CD14-positive monocyte (primary cell): ENCODE results near the gene STK11. TPM values are rescaled to one million over a fixed set of nuclear protein-coding genes. Genes with fewer than 3 reads are reported as not detected.

Experiments used
- DNase-seq, 3 donors: peaks; one replicate each; pipeline ENCODE4 v3.0.0-alpha.2; 2011 to 2022
- H2AFZ ChIP-seq: 2 replicates; pipeline ENCODE4 v1.6.0; 2012; ENCODE audit warnings: mild to moderate bottlenecking, low read depth, low read length, inconsistent platforms; ENCODE audit not compliant: insufficient read depth, poor library complexity, severe bottlenecking
- H3K27ac ChIP-seq, 2 donors: 1 replicate in 1 of 2; 2 replicates in 1 of 2; pipeline ENCODE4 v1.5.1; 2012 to 2013; ENCODE audit warnings: low read length in 2 of 2, control low read depth in 1 of 2, inconsistent platforms in 1 of 2, low read depth in 1 of 2, mild to moderate bottlenecking in 1 of 2
- H3K27me3 ChIP-seq, 2 donors: one replicate each; pipeline versions ENCODE4 v1.6.0 to v1.6.1; 2011 to 2013; ENCODE audit warnings: low read length in 2 of 2; ENCODE audit not compliant: control insufficient read depth in 2 of 2, insufficient read depth in 2 of 2
- H3K36me3 ChIP-seq, 2 donors: replicated peaks in 1 of 2; 1 replicate in 1 of 2; 2 replicates in 1 of 2; pipeline versions ENCODE4 v1.5.1 to v1.6.1; 2012 to 2013; ENCODE audit warnings: low read length in 2 of 2, control low read depth in 1 of 2, inconsistent platforms in 1 of 2, mild to moderate bottlenecking in 1 of 2; ENCODE audit not compliant: insufficient read depth in 2 of 2, control insufficient read depth in 1 of 2
- H3K4me1 ChIP-seq, 2 donors: 1 replicate in 1 of 2; 2 replicates in 1 of 2; pipeline versions ENCODE4 v1.5.1 to v1.6.1; 2012 to 2013; ENCODE audit warnings: low read length in 2 of 2, control low read depth in 1 of 2, inconsistent platforms in 1 of 2, mild to moderate bottlenecking in 1 of 2, moderate library complexity in 1 of 2; ENCODE audit not compliant: insufficient read depth in 2 of 2, control insufficient read depth in 1 of 2
- H3K4me2 ChIP-seq: replicated peaks from 2 replicates; pipeline ENCODE3; 2012; ENCODE audit warnings: low read length, moderate library complexity, mild to moderate bottlenecking; ENCODE audit not compliant: poor library complexity, severe bottlenecking; ENCODE audit errors: extremely low read depth
- H3K4me3 ChIP-seq, 3 experiments: fragments of 200-600 bp in 1 of 3; sonication (generic) in 1 of 3; replicated peaks in 1 of 3; 1 replicate in 2 of 3; 2 replicates in 1 of 3; pipeline ENCODE4 v1.5.1; 2011 to 2013; ENCODE audit warnings: low read length in 3 of 3, mild to moderate bottlenecking in 3 of 3, control low read depth in 2 of 3, low read depth in 2 of 3, inconsistent platforms in 1 of 3, moderate library complexity in 1 of 3
- H3K79me2 ChIP-seq: 2 replicates; pipeline ENCODE4 v1.6.0; 2012; ENCODE audit warnings: mild to moderate bottlenecking, control low read depth, inconsistent platforms, low read length, moderate library complexity; ENCODE audit not compliant: insufficient read depth
- H3K9ac ChIP-seq: 2 replicates; pipeline ENCODE4 v1.6.0; 2017; ENCODE audit warnings: low read length, mild to moderate bottlenecking; ENCODE audit not compliant: insufficient read depth, poor library complexity, severe bottlenecking
- H3K9me3 ChIP-seq, 2 donors: replicated peaks in 1 of 2; 1 replicate in 1 of 2; 2 replicates in 1 of 2; pipeline versions ENCODE4 v1.5.1 to v1.6.1; 2012 to 2013; ENCODE audit warnings: low read length in 2 of 2, control low read depth in 1 of 2; ENCODE audit not compliant: control insufficient read depth in 1 of 2, insufficient read depth in 1 of 2
- H4K20me1 ChIP-seq: 2 replicates; pipeline ENCODE4 v1.6.0; 2012; ENCODE audit warnings: mild to moderate bottlenecking, low read length, control low read depth, moderate library complexity; ENCODE audit not compliant: insufficient read depth
- H3K27ac Mint-ChIP-seq, 7 donors: one replicate each; pipeline ENCODE4 v1.8.0; 2020; ENCODE audit warnings: mild to moderate bottlenecking in 7 of 7, mixed read lengths in 7 of 7, moderate library complexity in 6 of 7, inconsistent platforms in 2 of 7
- H3K27me3 Mint-ChIP-seq, 3 donors: one replicate each; pipeline ENCODE4 v1.8.0; 2021 to 2022; ENCODE audit warnings: low read depth in 3 of 3, mild to moderate bottlenecking in 3 of 3, mixed read lengths in 3 of 3, moderate library complexity in 3 of 3, inconsistent platforms in 1 of 3
- H3K36me3 Mint-ChIP-seq, 2 donors: one replicate each; pipeline ENCODE4 v1.8.0; 2020; ENCODE audit warnings: mixed read lengths in 2 of 2, inconsistent platforms in 1 of 2, mild to moderate bottlenecking in 1 of 2
- H3K4me1 Mint-ChIP-seq: one replicate; pipeline ENCODE4 v1.8.0; 2020; ENCODE audit warnings: mild to moderate bottlenecking, mixed read lengths
- H3K4me3 Mint-ChIP-seq, 2 donors: one replicate each; pipeline ENCODE4 v1.8.0; 2020; ENCODE audit warnings: mild to moderate bottlenecking in 2 of 2, mixed read lengths in 2 of 2, moderate library complexity in 1 of 2
- H3K9me3 Mint-ChIP-seq, 7 donors: one replicate each; pipeline ENCODE4 v1.8.0; 2020 to 2022; ENCODE audit warnings: mixed read lengths in 7 of 7, mild to moderate bottlenecking in 6 of 7, moderate library complexity in 6 of 7, inconsistent platforms in 2 of 7
- WGBS: methylation state at CpG from one replicate; pipeline ENCODE4 v1.1.5; 2013; ENCODE audit warnings: missing lambda C conversion rate; ENCODE audit not compliant: insufficient coverage; 5-methylcytosine and 5-hydroxymethylcytosine counted together
- intact Hi-C, 2 donors: fragments of 100-400 bp; cut with micrococcal nuclease; formaldehyde crosslinking; loops; one replicate each; pipeline versions ENCODE4 v1.15.0 to v1.15.1; 2023
- polyA plus RNA-seq, 3 donors: library from polyadenylated mRNA; depleted of rRNA in 1 of 3; unstranded in 2 of 3; stranded (reverse) in 1 of 3; fragments of 300-500 nt in 2 of 3; fragments of >200 nt in 1 of 3; fragmentation: Illumina TruSeq in 2 of 3; gene quantifications; 1 replicate in 2 of 3; 2 replicates in 1 of 3; pipeline ENCODE4 v1.2.3, GENCODE V29; 2012 to 2021
- TF ChIP-seq, protein P1 (sequence below): fragments of 200-600 bp; IDR thresholded peaks from one replicate; pipeline ENCODE4 v1.8.0; 2022; ENCODE audit warnings: antibody characterized with exemption, mild to moderate bottlenecking

The STK11 gene
- polyA plus RNA-seq, 3 donors, result 6.2 to 72.1 (median 15.4) TPM

DNA sequence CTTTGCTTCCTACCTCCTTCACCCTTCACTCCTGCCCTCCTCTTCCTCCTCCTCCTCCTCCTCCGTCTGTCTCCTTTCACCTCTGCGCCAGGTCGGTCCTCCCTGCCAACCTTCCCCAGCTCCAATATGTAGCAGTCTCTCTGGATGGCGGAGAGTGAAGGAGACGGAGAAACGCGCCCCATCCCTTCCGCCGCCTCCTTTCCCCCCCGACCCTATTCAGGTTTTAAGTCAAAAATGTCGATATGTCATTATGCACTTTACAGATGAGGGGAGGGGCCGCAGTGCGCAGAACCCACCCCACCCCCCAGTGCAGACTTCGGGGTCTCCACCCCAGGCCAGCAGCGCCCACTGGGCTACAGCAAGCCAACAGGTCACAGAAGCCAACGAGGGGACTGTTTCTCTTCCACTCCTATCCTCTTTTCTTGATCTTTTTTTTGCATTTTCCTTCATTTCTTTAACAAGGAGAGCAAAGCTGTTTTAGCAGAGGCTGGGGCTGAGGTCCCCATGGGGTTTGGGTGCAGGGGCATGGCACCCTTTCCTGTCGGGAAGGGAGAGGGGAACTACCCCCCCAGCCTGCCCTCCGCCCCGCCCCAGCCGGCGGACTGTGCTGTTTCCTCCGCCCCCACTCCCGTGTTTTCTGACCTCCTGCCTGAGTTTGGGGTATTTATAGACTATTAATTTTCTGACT lies 52.0 kb downstream of the STK11 start:
- intact Hi-C loops, result no loop called here
- Histone ChIP-seq H2AFZ (no peak overlapping the region), H3K27me3 (no peaks in the 10 kb centered on the region), H3K9ac (no peak overlapping the region), H3K4me2 (peak overlapping the region; percentile 95), H3K4me3 (peak overlapping the region in 1 of 3 experiments; percentile 93), H3K9me3 (no peaks in the 10 kb centered on the region), H3K27ac (peak overlapping the region; percentile 49 to 95), H3K79me2 (peaks cover 62% of the 10 kb centered on the region), H3K4me1 (peaks cover 80 to 93% of the 10 kb centered on the region in 2 donors), H4K20me1 (peaks cover 79% of the 10 kb centered on the region), H3K36me3 (peaks cover 42 to 50% of the 10 kb centered on the region in 2 donors)
- TF ChIP-seq, protein P1, sequence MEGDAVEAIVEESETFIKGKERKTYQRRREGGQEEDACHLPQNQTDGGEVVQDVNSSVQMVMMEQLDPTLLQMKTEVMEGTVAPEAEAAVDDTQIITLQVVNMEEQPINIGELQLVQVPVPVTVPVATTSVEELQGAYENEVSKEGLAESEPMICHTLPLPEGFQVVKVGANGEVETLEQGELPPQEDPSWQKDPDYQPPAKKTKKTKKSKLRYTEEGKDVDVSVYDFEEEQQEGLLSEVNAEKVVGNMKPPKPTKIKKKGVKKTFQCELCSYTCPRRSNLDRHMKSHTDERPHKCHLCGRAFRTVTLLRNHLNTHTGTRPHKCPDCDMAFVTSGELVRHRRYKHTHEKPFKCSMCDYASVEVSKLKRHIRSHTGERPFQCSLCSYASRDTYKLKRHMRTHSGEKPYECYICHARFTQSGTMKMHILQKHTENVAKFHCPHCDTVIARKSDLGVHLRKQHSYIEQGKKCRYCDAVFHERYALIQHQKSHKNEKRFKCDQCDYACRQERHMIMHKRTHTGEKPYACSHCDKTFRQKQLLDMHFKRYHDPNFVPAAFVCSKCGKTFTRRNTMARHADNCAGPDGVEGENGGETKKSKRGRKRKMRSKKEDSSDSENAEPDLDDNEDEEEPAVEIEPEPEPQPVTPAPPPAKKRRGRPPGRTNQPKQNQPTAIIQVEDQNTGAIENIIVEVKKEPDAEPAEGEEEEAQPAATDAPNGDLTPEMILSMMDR, result no peak
- Mint-ChIP-seq H3K36me3 (peaks cover 36 to 51% of the 10 kb centered on the region in 2 donors), H3K27me3 (peaks cover 2 to 8% (median 5%) of the 10 kb centered on the region in 3 donors), H3K4me1 (peaks cover 60% of the 10 kb centered on the region), H3K27ac (peak overlapping the region; percentile 40 to 97 (median 93)), H3K4me3 (peak overlapping the region; percentile 51 to 85), H3K9me3 (peaks cover 0 to 2% (median 0%) of the 10 kb centered on the region in 7 donors)
- no peak for DNase-seq
- 100% methylated on average over 1 of the region's 23 CpGs for WGBS

DNA sequence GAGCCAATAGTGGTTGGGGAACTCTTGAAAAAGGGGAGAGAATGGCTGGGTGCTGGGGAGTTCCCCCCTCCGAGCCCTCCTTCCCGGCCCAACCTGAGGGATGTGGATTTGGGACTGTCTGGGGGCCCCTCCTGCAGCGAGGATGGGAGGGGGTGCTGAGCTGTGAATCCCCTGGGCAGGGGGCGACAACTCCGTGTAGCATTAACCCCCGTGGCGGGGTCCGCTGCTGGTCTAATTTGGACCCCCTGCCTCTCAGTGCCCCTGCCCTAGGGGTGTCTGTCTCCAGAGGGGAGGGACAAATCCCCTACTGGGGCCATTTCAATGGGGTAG lies 52.5 kb downstream of the STK11 start:
- Mint-ChIP-seq H3K27me3 (peaks cover 3 to 8% (median 5%) of the 10 kb centered on the region in 3 donors), H3K4me3 (peak overlapping the region; percentile 59 to 85), H3K4me1 (peaks cover 63% of the 10 kb centered on the region), H3K9me3 (peaks cover 0 to 2% (median 0%) of the 10 kb centered on the region in 7 donors), H3K36me3 (peaks cover 36 to 51% of the 10 kb centered on the region in 2 donors), H3K27ac (peak overlapping the region; percentile 68 to 97 (median 94))
- H3K4me3 ChIP-seq, result peak overlapping the region in 1 of 3 experiments; percentile 93
- intact Hi-C loops, result no loop called here
- no peak overlapping the region for H2AFZ ChIP-seq
- peaks cover 83 to 96% of the 10 kb centered on the region in 2 donors for H3K4me1 ChIP-seq
- no peaks in the 10 kb centered on the region for H3K27me3 ChIP-seq
- TF ChIP-seq, protein P1, result no peak
- peak overlapping the region; percentile 87 for H3K9ac ChIP-seq
- H3K27ac ChIP-seq, result peak overlapping the region; percentile 49 to 95
- peak overlapping the region; percentile 95 for H3K4me2 ChIP-seq
- no peaks in the 10 kb centered on the region for H3K9me3 ChIP-seq
- peaks cover 75% of the 10 kb centered on the region for H4K20me1 ChIP-seq
- peaks cover 42 to 50% of the 10 kb centered on the region in 2 donors for H3K36me3 ChIP-seq
- 60% methylated on average over 1 of the region's 8 CpGs for WGBS
- DNase-seq, result no peak
- peaks cover 61% of the 10 kb centered on the region for H3K79me2 ChIP-seq
